Activated naive CD8-positive, alpha-beta T cell treated with anti-CD3 and anti-CD28 coated beads, Interleukin-2, amount 10 ng/mL, durations not matched to agents 7 days and 5 days (primary cell): ENCODE measurements around the gene RNU5B-1. TPM values are rescaled to one million over a fixed set of nuclear protein-coding genes. Genes with fewer than 3 reads are reported as not detected.
"Not testable (repeated sequence)": the region's sequence is repeated elsewhere in the genome, so short reads cannot be mapped to it uniquely, and the experiment has no call there.

Source experiments
- ATAC-seq: fragments of 150-1000 bp; cut with Tn5 transposase; one replicate; pipeline ENCODE4 v1.10.0; 2021; ENCODE audit warnings: low read depth, moderate library complexity
- POLR2A ChIA-PET: fragments of 350-600 bp; sonication (Branson Sonifier 250); formaldehyde crosslinking; loops from one replicate; lab custom pipeline; 2021; ENCODE audit warnings: antibody characterized with exemption; lab: Charles Lee
- DNase-seq: peaks from one replicate; pipeline ENCODE4 v3.0.0; 2021
- H3K27ac Mint-ChIP-seq: one replicate; pipeline ENCODE4 v1.8.0; 2022; ENCODE audit warnings: mild to moderate bottlenecking, mixed read lengths
- H3K27me3 Mint-ChIP-seq: one replicate; pipeline ENCODE4 v1.8.0; 2022; ENCODE audit warnings: mild to moderate bottlenecking, moderate library complexity, mixed read lengths
- H3K36me3 Mint-ChIP-seq: one replicate; pipeline ENCODE4 v1.8.0; 2021; ENCODE audit warnings: mild to moderate bottlenecking, mixed read lengths
- H3K4me1 Mint-ChIP-seq: one replicate; pipeline ENCODE4 v1.8.0; 2021; ENCODE audit warnings: mixed read lengths
- H3K4me3 Mint-ChIP-seq: one replicate; pipeline ENCODE4 v1.8.0; 2022; ENCODE audit warnings: mild to moderate bottlenecking, moderate library complexity, mixed read lengths
- H3K9me3 Mint-ChIP-seq: one replicate; pipeline ENCODE4 v1.8.0; 2021; ENCODE audit warnings: mixed read lengths
- total RNA-seq, 2 experiments: library from RNA; stranded (reverse); gene quantifications; one replicate each; pipeline ENCODE4 v1.2.3, GENCODE V29; 2021

The RNU5B-1 gene
- total RNA-seq, 2 experiments from 2014 or later: 27.2 to 27.3 TPM

DNA sequence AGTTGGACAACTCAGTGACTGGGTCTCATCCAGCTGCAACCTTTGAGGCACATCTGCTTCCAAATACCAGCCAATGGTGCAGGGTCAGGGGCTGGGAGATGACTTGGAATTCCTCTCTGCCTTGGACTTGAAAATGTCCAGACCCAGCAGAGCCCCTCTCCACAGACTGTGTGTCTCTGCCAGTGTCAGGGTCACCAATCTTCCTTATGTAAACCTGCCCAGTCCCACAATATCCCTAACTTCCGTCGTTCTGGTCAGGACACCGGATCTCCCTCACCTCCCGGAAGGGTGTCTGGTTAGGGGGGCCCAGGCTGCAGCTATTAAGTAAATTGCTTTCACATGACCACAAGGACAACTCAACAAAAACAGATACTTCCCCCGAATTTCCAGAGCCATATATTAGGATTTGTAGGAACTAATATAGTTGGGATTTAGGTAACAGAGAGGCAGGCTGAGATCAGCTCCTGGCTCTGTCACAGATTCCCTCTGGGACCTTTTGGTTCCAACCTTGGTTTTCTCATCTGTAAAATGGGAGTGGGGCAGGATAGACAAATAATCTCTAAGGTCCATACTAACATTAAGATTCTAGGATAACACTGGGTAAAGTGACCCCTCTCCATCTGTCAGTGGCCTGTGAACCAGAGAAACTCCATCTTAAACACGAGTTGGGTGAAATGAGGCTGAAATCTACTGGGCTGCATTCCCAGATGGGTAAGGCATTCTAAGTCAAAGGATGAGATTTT lies 42.5 kb downstream of the RNU5B-1 start:
- POLR2A ChIA-PET: interaction anchor here (0.6 kb wide), 1 partner anchor 21 kb away, joined by 6 read pairs; no protein-coding TSS in a partner anchor
- Mint-ChIP-seq H3K27ac (no peak overlapping the region), H3K27me3 (peaks cover 22% of the 10 kb centered on the region), H3K4me1 (no peaks in the 10 kb centered on the region), H3K4me3 (no peak overlapping the region), H3K36me3 (no peaks in the 10 kb centered on the region), H3K9me3 (peaks cover 3% of the 10 kb centered on the region)
- no peak for DNase-seq
- ATAC-seq: no peak

DNA sequence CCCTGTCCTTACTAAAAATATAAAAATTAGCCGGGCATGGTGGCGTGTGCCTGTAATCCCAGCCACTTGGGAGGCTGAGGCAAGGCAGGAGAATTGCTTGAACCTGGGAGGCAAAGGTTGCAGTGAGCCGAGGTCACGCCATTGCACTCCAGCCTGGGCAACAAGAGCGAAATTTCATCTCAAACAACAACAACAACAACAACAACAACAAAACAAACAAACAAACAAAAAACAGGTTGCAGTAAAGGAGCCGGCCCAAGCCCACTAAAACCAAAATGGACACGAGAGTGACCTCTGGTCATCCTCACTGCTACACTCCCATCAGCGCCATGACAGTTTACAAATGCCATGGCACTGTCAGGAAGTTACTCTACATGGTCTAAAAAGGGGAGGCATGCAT lies 43.3 kb downstream of the RNU5B-1 start:
- POLR2A ChIA-PET, H3K4me1 Mint-ChIP-seq, H3K9me3 Mint-ChIP-seq, DNase-seq, ATAC-seq, H3K27ac Mint-ChIP-seq, H3K36me3 Mint-ChIP-seq, H3K4me3 Mint-ChIP-seq: not testable (repeated sequence)
- peaks cover 30% of the 10 kb centered on the region for H3K27me3 Mint-ChIP-seq

DNA sequence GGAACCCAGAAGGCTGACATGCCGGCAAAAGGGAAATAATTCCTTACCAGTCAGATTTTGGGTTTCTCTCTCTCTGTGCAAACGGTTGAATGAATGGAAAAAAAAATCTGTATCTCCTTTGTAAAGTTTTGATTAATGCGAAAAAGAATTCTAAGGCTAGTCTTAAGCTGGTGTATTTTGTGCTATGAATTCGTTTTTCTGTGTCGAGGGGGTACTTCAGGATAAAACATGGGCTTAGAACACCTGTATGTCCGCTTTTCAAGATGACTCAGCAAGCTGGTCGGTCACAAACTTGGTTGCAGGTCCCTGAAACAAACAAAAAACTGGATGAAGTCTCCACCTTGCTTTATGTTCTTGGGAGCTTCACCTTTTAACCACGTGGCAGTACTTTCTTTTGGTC lies 44.9 kb downstream of the RNU5B-1 start:
- POLR2A ChIA-PET: no interaction called here
- H3K4me3 Mint-ChIP-seq: no peak overlapping the region
- no peak for DNase-seq
- no peaks in the 10 kb centered on the region for H3K4me1 Mint-ChIP-seq
- ATAC-seq: no peak
- H3K9me3 Mint-ChIP-seq: peaks cover 14% of the 10 kb centered on the region
- no peak overlapping the region for H3K27ac Mint-ChIP-seq
- H3K36me3 Mint-ChIP-seq: no peaks in the 10 kb centered on the region
- H3K27me3 Mint-ChIP-seq: peaks cover 44% of the 10 kb centered on the region

DNA sequence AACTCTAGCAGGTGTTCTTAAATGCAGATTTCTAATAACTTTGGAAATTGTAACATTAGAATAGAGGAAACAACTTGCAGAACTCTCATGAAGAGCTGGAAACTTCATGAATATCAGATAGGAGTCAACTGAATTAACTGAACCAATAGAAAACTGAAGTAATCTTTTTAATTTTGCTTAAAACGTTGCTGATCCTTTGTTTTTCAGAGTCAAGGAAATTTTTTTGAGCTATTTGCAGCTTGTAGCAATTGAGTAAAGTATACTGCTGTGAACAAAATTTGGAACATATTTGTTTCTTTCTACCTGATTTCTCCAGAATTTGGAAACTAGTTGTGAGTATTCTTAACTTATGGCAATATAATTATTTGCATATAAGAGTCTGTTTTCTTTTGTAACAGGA lies 47.5 kb downstream of the RNU5B-1 start:
- H3K36me3 Mint-ChIP-seq, H3K27ac Mint-ChIP-seq, ATAC-seq, DNase-seq, H3K4me1 Mint-ChIP-seq, H3K4me3 Mint-ChIP-seq, POLR2A ChIA-PET: not testable (repeated sequence)
- peaks cover 17% of the 10 kb centered on the region for H3K9me3 Mint-ChIP-seq
- H3K27me3 Mint-ChIP-seq: peaks cover 60% of the 10 kb centered on the region

Other genes starting within 250 kb of the RNU5B-1 start
- not detected for gene RASL12, start 236.7 kb upstream of the RNU5B-1 start, total RNA-seq
- gene KBTBD13, start 227.9 kb upstream of the RNU5B-1 start, total RNA-seq: not detected
- gene UBAP1L, start 189.5 kb upstream of the RNU5B-1 start, total RNA-seq: 1 to 10 TPM; 6.1 to 7.2 TPM
- 10 to 100 TPM; 39.4 to 42.2 TPM for gene PDCD7, start 170.9 kb upstream of the RNU5B-1 start, total RNA-seq
- gene CLPX, start 119.3 kb upstream of the RNU5B-1 start, total RNA-seq: 10 to 100 TPM; 45.8 to 47.4 TPM
- under 1 TPM; 0.17 TPM for gene CILP, start 93.2 kb upstream of the RNU5B-1 start, total RNA-seq
- 10 to 100 TPM; 17.7 to 20.4 TPM for gene PARP16, start 17.8 kb upstream of the RNU5B-1 start, total RNA-seq
- not detected for gene RNU5A-1, start 8.6 kb upstream of the RNU5B-1 start, total RNA-seq
- gene IGDCC3, start 73.3 kb downstream of the RNU5B-1 start, total RNA-seq: not detected
- under 1 TPM; 0.06 to 0.14 TPM for gene IGDCC4, start 118.3 kb downstream of the RNU5B-1 start, total RNA-seq
- 10 to 100 TPM; 48.7 to 52.2 TPM for gene DPP8, start 213.0 kb downstream of the RNU5B-1 start, total RNA-seq
- 10 to 100 TPM; 33.3 to 34.5 TPM for gene HACD3, start 225.8 kb downstream of the RNU5B-1 start, total RNA-seq